SK-N-SH (cell line): ENCODE data around the gene SEPTIN12. TPM values are rescaled to one million over a fixed set of nuclear protein-coding genes. Genes with fewer than 3 reads are reported as not detected.

Source experiments
- CTCF ChIA-PET: fragments of 300-600, 350-600 bp; formaldehyde crosslinking; extraction: SDS; loops from one replicate; lab custom pipeline; 2021; lab: Yijun Ruan, JAX
- POLR2A ChIA-PET: fragments of 350-600 bp; sonication (Branson Sonifier 250); formaldehyde crosslinking; extraction: SDS; loops from one replicate; lab custom pipeline; 2020; ENCODE audit warnings: antibody characterized with exemption, inconsistent platforms; lab: Yijun Ruan, JAX
- DNase-seq: peaks from one replicate; pipeline ENCODE4 v3.0.0; 2012
- H2AFZ ChIP-seq: fragments of 200-600 bp; sonication (generic); 2 replicates; pipeline ENCODE4 v1.8.1; 2016; ENCODE audit warnings: antibody characterized with exemption, mild to moderate bottlenecking, low read depth
- H3F3A ChIP-seq: fragments of 200-600 bp; sonication (generic); replicated peaks from 2 replicates; pipeline ENCODE3; 2016; ENCODE audit warnings: antibody characterized with exemption, mild to moderate bottlenecking; ENCODE audit not compliant: insufficient read depth
- H3K27ac ChIP-seq, 2 experiments: fragments of 200-500 bp in 1 of 2; fragments of 200-600 bp in 1 of 2; sonication (Bioruptor generic) in 1 of 2; sonication (generic), shearing (Covaris generic) in 1 of 2; 2 replicates each; pipeline versions ENCODE4 v1.5.1 to v1.6.1; 2014 to 2016; ENCODE audit warnings: low read depth in 2 of 2, inconsistent platforms in 1 of 2, low read length in 1 of 2, mild to moderate bottlenecking in 1 of 2, mixed read lengths in 1 of 2
- H3K27me3 ChIP-seq: fragments of 200-600 bp; sonication (generic), shearing (Covaris generic); 2 replicates; pipeline ENCODE4 v1.6.1; 2016; ENCODE audit warnings: mixed run types; ENCODE audit not compliant: insufficient read depth
- H3K36me3 ChIP-seq, 2 experiments: fragments of 200-500 bp in 1 of 2; fragments of 200-600 bp in 1 of 2; sonication (Bioruptor generic) in 1 of 2; sonication (generic) in 1 of 2; replicated peaks in 1 of 2; 2 replicates each; pipeline versions ENCODE3 to v1.5.1; 2014 to 2016; ENCODE audit warnings: low read length in 1 of 2, mild to moderate bottlenecking in 1 of 2; ENCODE audit not compliant: insufficient read depth in 2 of 2, control insufficient read depth in 1 of 2
- H3K4me1 ChIP-seq, 2 experiments: fragments of 200-500 bp in 1 of 2; fragments of 200-600 bp in 1 of 2; sonication (Bioruptor generic) in 1 of 2; sonication (generic), shearing (Covaris generic) in 1 of 2; 2 replicates each; pipeline versions ENCODE4 v1.5.1 to v1.6.1; 2014 to 2016; ENCODE audit warnings: low read depth in 1 of 2, low read length in 1 of 2, mixed run types in 1 of 2; ENCODE audit not compliant: insufficient read depth in 2 of 2, control insufficient read depth in 1 of 2
- H3K4me2 ChIP-seq: fragments of 200-600 bp; sonication (generic), shearing (Covaris generic); 2 replicates; pipeline ENCODE4 v1.6.1; 2017; ENCODE audit warnings: mixed run types
- H3K4me3 ChIP-seq, 2 experiments: fragments of 200-500 bp in 1 of 2; fragments of 200-600 bp in 1 of 2; sonication (Bioruptor generic) in 1 of 2; sonication (generic), shearing (Covaris generic) in 1 of 2; 2 replicates each; pipeline versions ENCODE4 v1.5.1 to v1.8.1; 2014 to 2016; ENCODE audit warnings: low read depth in 2 of 2, inconsistent platforms in 1 of 2, low read length in 1 of 2, mild to moderate bottlenecking in 1 of 2, mixed read lengths in 1 of 2, moderate library complexity in 1 of 2
- H3K79me2 ChIP-seq: fragments of 200-600 bp; sonication (generic); 2 replicates; pipeline ENCODE4 v1.8.1; 2017; ENCODE audit warnings: mild to moderate bottlenecking; ENCODE audit not compliant: insufficient read depth
- H3K9ac ChIP-seq: fragments of 200-600 bp; sonication (generic); 2 replicates; pipeline ENCODE4 v1.6.1; 2017; ENCODE audit warnings: mixed run types
- H3K9me2 ChIP-seq: fragments of 200-600 bp; sonication (generic); 2 replicates; pipeline ENCODE4 v1.6.1; 2017; ENCODE audit warnings: mixed run types
- H3K9me3 ChIP-seq: fragments of 200-600 bp; sonication (generic); 2 replicates; pipeline ENCODE4 v1.6.1; 2017; ENCODE audit warnings: mixed run types, mild to moderate bottlenecking, moderate library complexity
- H4K20me1 ChIP-seq: fragments of 200-600 bp; sonication (generic); 2 replicates; pipeline ENCODE4 v1.6.1; 2017; ENCODE audit warnings: mild to moderate bottlenecking, mixed run types; ENCODE audit not compliant: insufficient read depth
- EP300 ChIP-seq, 2 experiments: IDR thresholded peaks; 2 replicates each; pipeline versions ENCODE4 v1.4.0 to v1.6.1; 2012; ENCODE audit warnings: borderline replicate concordance in 1 of 2, low read depth in 1 of 2, low read length in 1 of 2
- FOXM1 ChIP-seq: IDR thresholded peaks from 2 replicates; pipeline ENCODE4 v1.4.0; 2012; ENCODE audit warnings: low read depth, mild to moderate bottlenecking
- GABPA ChIP-seq: IDR thresholded peaks from 2 replicates; pipeline ENCODE4 v1.4.0; 2012; ENCODE audit warnings: low read depth, mild to moderate bottlenecking
- MXI1 ChIP-seq: IDR thresholded peaks from 2 replicates; pipeline ENCODE4 v1.6.1; 2012; ENCODE audit warnings: mild to moderate bottlenecking, low read depth, low read length, improper control_type of control experiment
- POLR2AphosphoS5 ChIP-seq: IDR thresholded peaks from 2 replicates; pipeline ENCODE4 v1.6.1; 2012; ENCODE audit warnings: low read depth, low read length
- RCOR1 ChIP-seq: fragments of 150-350 bp; IDR thresholded peaks from 2 replicates; pipeline ENCODE4 v1.6.1; 2017; ENCODE audit warnings: antibody characterized with exemption, low read length
- RFX5 ChIP-seq: IDR thresholded peaks from 2 replicates; pipeline ENCODE4 v1.6.1; 2012; ENCODE audit warnings: mild to moderate bottlenecking, improper control_type of control experiment, low read length
- SMC3 ChIP-seq: IDR thresholded peaks from 2 replicates; pipeline ENCODE4 v1.6.1; 2012; ENCODE audit warnings: low read depth, low read length, improper control_type of control experiment
- TAF1 ChIP-seq: IDR thresholded peaks from 2 replicates; pipeline ENCODE4 v1.6.1; 2012; ENCODE audit warnings: low read depth, mild to moderate bottlenecking, low read length, moderate library complexity, borderline replicate concordance
- TEAD4 ChIP-seq: IDR thresholded peaks from 2 replicates; pipeline ENCODE4 v1.4.0; 2012; ENCODE audit warnings: mild to moderate bottlenecking, borderline replicate concordance; ENCODE audit not compliant: insufficient read depth
- WGBS: methylation state at CpG from one replicate; pipeline ENCODE4 v1.1.6; 2017; ENCODE audit warnings: low lambda C conversion rate; 5-methylcytosine and 5-hydroxymethylcytosine counted together
- polyA plus RNA-seq, 3 experiments: library from polyadenylated mRNA; depleted of rRNA; stranded (reverse); fragments of >200 nt; gene quantifications; 2 replicates each; pipeline ENCODE4 v1.2.3, GENCODE V29; 2012
- TF ChIP-seq, protein P1 (sequence below): IDR thresholded peaks from 2 replicates; pipeline ENCODE4 v1.6.1; 2012; ENCODE audit warnings: mild to moderate bottlenecking, low read depth, low read length, moderate library complexity
- TF ChIP-seq, protein P2 (sequence below): IDR thresholded peaks from 2 replicates; pipeline ENCODE4 v1.4.0; 2012; ENCODE audit warnings: low read depth
- TF ChIP-seq, protein P3 (sequence below): fragments of 150-350 bp; IDR thresholded peaks from 2 replicates; pipeline ENCODE4 v1.6.1; 2017; ENCODE audit warnings: antibody characterized with exemption, low read length, low read depth, borderline replicate concordance
- TF ChIP-seq, protein P4 (sequence below): IDR thresholded peaks from 2 replicates; pipeline ENCODE4 v1.4.0; 2012; ENCODE audit warnings: low read depth, borderline replicate concordance

Gene SEPTIN12
- polyA plus RNA-seq, 1 of the 3 experiments (the other 2 are of a cell fraction): 0.07 TPM

DNA sequence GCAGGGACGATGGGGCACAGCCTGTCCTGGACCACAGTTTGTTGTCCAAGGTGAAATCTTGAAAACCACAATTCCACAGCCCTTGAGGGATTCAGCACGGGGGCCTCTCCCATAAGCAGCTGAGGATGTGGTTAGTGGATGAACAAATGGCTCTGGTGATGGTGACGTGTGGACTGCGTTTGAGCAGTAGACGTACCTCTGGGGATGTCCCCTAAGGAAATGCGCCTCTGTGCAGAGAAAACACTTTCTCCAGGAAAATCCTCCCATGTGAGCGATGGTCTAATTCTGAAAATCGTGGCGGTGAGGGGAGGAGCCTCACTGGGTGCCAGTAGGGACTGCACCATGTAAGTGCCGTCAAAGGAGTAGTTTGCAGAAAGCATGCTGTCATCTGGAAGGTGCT lies 2.7 kb upstream of the SEPTIN12 start:
- POLR2A ChIA-PET: no interaction called here
- WGBS: 87% methylated on average over 10 of the region's 10 CpGs
- H3K9me2 ChIP-seq: no peaks in the 10 kb centered on the region
- TF ChIP-seq, protein P1, sequence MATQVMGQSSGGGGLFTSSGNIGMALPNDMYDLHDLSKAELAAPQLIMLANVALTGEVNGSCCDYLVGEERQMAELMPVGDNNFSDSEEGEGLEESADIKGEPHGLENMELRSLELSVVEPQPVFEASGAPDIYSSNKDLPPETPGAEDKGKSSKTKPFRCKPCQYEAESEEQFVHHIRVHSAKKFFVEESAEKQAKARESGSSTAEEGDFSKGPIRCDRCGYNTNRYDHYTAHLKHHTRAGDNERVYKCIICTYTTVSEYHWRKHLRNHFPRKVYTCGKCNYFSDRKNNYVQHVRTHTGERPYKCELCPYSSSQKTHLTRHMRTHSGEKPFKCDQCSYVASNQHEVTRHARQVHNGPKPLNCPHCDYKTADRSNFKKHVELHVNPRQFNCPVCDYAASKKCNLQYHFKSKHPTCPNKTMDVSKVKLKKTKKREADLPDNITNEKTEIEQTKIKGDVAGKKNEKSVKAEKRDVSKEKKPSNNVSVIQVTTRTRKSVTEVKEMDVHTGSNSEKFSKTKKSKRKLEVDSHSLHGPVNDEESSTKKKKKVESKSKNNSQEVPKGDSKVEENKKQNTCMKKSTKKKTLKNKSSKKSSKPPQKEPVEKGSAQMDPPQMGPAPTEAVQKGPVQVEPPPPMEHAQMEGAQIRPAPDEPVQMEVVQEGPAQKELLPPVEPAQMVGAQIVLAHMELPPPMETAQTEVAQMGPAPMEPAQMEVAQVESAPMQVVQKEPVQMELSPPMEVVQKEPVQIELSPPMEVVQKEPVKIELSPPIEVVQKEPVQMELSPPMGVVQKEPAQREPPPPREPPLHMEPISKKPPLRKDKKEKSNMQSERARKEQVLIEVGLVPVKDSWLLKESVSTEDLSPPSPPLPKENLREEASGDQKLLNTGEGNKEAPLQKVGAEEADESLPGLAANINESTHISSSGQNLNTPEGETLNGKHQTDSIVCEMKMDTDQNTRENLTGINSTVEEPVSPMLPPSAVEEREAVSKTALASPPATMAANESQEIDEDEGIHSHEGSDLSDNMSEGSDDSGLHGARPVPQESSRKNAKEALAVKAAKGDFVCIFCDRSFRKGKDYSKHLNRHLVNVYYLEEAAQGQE: no peak
- no peak for TF ChIP-seq FOXM1
- TF ChIP-seq MXI1: no peak
- TF ChIP-seq, protein P2, sequence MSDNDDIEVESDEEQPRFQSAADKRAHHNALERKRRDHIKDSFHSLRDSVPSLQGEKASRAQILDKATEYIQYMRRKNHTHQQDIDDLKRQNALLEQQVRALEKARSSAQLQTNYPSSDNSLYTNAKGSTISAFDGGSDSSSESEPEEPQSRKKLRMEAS: no peak
- no peak for TF ChIP-seq RCOR1
- TF ChIP-seq SMC3: no peak
- TF ChIP-seq EP300 (IDR thresholded peaks at IDR 0.05; ENCODE audit: borderline replicate concordance in 1 of 2, low read depth in 1 of 2, low read length in 1 of 2): no peak
- no peak for TF ChIP-seq RFX5
- TF ChIP-seq, protein P3, sequence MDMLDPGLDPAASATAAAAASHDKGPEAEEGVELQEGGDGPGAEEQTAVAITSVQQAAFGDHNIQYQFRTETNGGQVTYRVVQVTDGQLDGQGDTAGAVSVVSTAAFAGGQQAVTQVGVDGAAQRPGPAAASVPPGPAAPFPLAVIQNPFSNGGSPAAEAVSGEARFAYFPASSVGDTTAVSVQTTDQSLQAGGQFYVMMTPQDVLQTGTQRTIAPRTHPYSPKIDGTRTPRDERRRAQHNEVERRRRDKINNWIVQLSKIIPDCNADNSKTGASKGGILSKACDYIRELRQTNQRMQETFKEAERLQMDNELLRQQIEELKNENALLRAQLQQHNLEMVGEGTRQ: no peak
- TF ChIP-seq POLR2AphosphoS5: no peak
- TF ChIP-seq GABPA: no peak
- TF ChIP-seq TEAD4: no peak
- TF ChIP-seq, protein P4, sequence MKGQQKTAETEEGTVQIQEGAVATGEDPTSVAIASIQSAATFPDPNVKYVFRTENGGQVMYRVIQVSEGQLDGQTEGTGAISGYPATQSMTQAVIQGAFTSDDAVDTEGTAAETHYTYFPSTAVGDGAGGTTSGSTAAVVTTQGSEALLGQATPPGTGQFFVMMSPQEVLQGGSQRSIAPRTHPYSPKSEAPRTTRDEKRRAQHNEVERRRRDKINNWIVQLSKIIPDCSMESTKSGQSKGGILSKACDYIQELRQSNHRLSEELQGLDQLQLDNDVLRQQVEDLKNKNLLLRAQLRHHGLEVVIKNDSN: no peak
- TF ChIP-seq TAF1: no peak
- TF ChIP-seq, all 33 proteins: peak for 0
- no peaks in the 10 kb centered on the region for H4K20me1 ChIP-seq
- no peaks in the 10 kb centered on the region for H3K79me2 ChIP-seq
- H3F3A ChIP-seq: no peaks in the 10 kb centered on the region
- H3K9me3 ChIP-seq: no peaks in the 10 kb centered on the region
- H3K4me3 ChIP-seq: no peak overlapping the region
- no peak for DNase-seq
- no peak overlapping the region for H3K27ac ChIP-seq
- H3K36me3 ChIP-seq: no peaks in the 10 kb centered on the region
- no peak overlapping the region for H3K9ac ChIP-seq
- no peak overlapping the region for H2AFZ ChIP-seq
- CTCF ChIA-PET: no interaction called here
- H3K4me2 ChIP-seq: no peak overlapping the region
- H3K4me1 ChIP-seq: peaks cover 0 to 11% of the 10 kb centered on the region in 2 experiments; a peak in 1 of 4 replicates
- H3K27me3 ChIP-seq: no peaks in the 10 kb centered on the region
